ENCODE measurements around the gene MAP2K5. TPM values are rescaled to one million over a fixed set of nuclear protein-coding genes. Genes with fewer than 3 reads are reported as not detected.

The MAP2K5 gene
- total RNA-seq, 1 donor from 2014 or later, result 28.2 TPM

DNA sequence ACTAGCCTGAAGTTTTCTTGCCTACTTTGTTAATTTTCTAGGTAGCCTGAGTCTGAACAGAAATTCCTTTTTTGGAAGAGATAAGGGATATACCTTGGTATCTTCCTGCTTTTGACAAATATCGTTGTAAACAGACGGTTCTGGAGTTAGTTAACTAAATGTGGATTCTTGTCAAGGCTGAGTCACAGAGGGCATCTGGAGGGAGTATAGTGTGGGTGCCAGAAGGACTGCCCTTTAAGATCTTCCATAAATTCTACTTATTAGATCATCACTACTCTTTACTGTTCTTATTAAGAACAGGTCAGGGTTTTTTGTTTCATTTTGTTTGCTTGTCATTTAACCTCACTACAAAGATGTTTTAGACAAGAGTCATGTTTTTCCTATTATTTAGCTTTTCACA, 157.5 kb downstream of the MAP2K5 start:
- DNase-seq (ENCODE audit: low spot score), result no peak

DNA sequence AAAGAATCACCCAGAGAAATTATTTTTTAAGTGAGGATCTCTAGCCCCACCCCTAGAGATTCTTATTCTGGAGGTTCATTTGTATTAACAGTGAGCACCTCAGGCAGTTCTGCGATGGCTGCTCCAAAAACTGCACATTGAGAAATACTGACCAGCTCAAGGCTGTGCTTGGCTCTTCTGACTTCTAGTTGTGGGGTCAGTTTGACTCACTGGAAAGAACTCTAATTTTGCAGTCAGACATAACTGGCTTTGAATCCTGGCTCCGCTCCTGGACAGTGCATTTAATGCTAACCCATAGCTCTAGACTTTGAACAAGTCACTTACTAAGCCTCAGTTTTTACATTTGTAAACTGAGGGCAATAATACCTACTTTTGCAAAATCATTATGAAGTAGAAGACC, 159.2 kb downstream of the MAP2K5 start:
- intact Hi-C loops (cut with DNase I), result no loop called here
- no peak for DNase-seq (ENCODE audit: low spot score)

More for the DNA sequence above, 157.5 kb downstream of the MAP2K5 start:
- intact Hi-C loops (cut with DNase I), result no loop called here

DNA sequence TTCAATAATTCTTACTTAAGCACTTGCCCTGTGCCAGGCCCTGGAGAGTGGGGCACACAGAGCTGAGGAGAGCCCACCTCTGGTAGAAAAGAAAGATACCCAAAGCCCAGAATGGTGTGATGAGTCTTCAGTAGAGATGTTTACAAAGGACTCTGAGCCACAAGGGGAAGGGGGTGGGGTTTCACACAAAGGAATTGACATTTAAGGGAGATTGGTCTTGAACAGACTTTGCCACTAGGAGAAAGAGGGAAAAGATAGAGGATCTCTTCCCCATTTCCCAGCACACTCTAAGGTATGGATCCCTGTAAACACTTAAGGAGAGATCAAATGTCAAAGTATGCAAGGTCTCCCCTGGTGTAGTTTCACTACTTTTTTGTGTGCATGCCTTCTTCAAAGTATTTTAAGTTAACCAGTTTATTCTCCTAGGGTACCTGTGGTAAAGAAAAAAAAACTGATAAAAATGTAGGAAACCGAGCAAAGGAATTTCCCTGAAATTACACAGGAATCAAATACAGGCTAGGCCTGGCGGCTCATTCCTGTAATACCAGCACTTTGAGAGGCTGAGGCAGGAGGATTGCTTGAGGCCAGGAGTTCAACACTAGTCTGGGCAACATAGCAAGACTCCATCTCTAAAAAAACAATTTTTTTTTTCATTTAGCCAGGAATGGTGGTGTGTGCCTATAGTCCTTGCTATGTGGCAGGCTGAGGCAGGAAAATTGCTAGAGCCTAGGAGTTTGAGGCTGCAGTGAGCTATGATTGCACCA, 165.2 kb downstream of the MAP2K5 start:
- DNase-seq (ENCODE audit: low spot score), result no peak
- intact Hi-C loops (cut with DNase I), result no loop called here

DNA sequence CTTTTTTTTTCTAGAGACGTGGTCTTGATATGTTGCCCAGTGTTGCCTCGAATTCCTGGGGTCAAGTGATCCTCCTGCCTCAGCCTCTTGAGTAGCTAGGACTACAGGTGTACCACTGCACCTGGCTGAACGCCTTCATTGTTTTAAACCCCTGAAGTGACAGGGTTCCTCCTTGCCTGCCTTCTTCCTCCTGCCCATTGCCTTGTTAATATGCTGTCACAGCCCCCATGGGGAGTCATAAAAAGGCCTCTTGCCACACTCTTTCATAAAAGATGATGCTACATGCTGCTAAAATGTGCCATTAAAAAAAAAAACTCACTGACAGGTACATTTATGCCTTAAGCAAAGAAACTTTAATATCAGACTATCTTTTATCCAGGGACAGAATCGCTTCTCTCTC, 166.0 kb downstream of the MAP2K5 start:
- DNase-seq (ENCODE audit: low spot score), result no peak
- intact Hi-C loops (cut with DNase I), result no loop called here

DNA sequence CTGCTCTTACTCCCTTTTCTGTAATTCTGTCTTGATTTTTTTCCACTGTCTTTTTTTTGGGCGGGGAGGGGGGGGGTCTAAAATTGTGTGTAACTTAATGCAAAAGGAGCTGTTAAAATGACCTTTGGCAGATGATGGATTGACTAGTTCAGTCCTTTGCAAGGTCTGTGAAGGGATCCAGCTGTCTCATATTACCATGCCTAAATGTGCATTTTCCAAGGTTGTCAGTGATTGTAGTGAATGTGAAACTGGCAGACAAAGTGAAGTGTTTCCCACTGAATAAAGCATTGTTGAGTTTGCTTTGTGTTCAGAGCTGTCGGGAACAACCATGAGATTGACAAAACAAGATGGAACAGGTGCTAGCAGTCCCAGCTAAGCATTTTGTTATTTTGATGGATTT, 172.7 kb downstream of the MAP2K5 start:
- intact Hi-C loops (cut with DNase I), result no loop called here
- DNase-seq (ENCODE audit: low spot score), result no peak

DNA sequence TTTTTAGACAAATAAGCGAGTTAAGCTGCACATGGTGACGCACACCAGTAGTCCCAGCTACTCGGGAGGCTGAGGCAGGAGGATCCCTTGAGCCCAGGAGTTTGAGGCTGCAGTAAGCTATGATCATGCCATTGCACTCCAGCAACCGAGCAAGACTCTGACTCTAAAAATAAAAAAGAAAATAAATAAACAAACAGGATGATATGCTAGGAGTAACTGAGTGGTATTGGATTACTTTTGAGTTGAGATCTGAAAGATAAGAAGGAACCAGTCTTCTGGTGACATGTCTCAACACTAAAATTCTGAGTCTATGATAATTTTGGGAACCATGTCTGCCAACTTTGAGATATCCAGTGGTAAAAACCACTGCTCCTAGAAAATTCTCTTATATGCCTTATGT, 173.7 kb downstream of the MAP2K5 start:
- intact Hi-C loops (cut with DNase I), result no loop called here
- no peak for DNase-seq (ENCODE audit: low spot score)

DNA sequence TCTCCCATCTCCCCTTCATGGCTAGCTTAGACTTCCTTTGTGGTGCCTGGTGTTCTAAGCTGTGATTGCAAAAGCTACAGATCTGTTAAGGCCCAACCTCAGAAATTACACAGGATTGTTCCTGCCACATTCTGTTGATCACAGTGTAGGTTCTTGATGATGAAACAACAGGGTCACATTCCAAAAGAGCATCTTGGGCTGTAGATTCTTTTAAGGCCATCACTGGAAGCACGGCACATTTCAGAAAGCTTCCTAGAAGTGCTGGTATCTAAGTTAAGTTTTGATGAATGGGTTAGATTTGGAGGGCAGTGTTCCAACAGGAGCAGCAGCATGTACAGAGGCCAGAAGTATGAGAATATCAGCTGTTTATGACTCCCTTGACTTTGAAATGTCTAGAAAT, 175.3 kb downstream of the MAP2K5 start:
- intact Hi-C loops (cut with DNase I), result no loop called here
- no peak for DNase-seq (ENCODE audit: low spot score)

DNA sequence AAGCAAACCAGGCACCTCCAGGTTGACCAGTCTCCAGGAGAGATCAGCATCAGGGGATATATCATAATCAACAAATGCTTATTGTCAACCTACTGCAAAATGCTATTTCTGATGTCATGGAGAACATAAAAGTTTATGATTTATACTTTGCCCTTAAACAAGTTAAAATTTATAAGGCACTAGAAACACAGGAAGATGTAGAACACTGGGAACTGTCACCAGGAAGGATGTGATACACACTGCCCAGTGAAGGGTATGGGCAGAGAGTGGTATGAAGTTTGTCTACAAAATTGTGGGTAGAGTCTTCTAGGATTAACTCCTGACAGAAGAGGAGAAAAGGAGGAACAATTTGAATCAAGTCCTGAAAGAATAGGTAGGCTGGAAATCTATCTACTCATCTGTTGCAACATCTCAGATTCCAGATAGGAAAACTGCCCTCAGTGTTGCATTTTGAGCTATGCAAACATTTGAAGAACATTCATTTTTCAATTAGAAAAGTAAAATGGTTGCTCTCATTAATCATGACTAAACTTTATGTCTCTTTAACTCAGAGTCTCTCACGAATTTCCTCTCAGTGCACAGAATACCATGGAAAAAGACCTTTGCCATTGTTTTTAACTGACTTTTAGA, 176.9 kb downstream of the MAP2K5 start:
- no peak for DNase-seq (ENCODE audit: low spot score)
- intact Hi-C loops (cut with DNase I), result no loop called here

DNA sequence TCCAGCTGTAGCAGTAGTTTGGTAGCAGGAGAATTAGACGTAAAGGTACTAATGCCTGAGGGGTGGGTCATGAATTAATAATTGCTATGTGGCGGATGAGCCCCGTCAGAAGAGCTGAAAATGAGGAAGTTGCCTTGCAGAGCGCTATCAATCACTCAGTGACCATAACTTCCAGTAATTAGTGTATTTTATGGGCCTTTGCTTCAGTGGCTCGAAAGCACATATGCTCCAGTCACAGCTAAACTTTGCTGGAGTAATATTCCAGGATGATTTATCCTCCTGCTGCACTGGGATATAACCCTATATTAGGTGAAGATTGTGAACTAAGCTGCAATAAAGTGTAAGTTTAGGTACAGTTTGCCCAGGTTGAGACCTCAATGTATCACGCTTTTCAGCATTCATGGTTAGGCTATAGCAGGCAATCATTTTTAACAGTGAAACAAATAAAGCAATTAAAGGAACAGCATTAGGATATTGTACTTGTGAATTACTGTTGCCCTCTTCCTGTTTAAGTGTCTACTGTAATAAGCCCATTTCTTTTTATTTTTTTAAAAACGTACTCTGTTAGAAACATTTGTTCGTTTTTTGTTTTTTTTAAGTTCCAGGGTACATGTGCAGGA, 178.2 kb downstream of the MAP2K5 start:
- intact Hi-C loops (cut with DNase I), result no loop called here
- DNase-seq (ENCODE audit: low spot score), result no peak

DNA sequence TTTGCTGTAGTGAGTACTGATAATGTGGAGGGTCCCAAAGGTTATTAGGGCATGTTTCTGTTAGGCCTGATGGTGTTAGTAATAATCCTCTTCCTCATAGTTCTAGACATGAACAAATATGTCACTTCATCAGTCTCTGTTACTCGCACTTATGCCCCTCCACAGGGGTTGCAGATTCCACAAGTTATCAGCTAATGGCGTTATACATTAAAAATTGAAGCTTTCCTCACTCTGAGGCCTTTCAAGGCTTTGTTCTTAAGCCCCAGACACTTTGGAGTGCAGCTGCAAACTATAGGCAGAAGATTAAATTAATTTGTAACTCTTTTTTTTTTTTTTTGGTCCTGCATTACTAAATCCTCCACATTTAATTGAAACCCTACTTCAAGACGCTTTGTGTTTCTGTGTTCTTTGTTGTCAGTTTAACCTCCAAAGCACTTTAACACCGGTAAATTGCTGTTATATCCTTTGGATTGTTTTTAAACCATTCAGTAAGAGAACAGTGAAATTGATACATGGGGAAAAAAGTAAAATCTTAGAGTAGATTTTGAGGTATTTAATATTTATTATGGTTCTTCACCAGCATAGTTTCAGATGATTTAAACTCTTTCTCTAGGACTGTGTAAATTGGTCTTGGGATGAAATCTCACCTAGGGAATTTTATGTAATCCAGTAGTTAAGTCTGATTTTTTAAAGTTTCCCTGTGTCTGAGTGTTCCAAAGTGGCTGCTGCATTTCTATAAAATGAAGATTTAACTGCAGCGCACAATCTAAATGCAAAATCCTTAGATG, 179.7 kb downstream of the MAP2K5 start:
- DNase-seq (ENCODE audit: low spot score), result no peak
- intact Hi-C loops (cut with DNase I), result no loop called here

DNA sequence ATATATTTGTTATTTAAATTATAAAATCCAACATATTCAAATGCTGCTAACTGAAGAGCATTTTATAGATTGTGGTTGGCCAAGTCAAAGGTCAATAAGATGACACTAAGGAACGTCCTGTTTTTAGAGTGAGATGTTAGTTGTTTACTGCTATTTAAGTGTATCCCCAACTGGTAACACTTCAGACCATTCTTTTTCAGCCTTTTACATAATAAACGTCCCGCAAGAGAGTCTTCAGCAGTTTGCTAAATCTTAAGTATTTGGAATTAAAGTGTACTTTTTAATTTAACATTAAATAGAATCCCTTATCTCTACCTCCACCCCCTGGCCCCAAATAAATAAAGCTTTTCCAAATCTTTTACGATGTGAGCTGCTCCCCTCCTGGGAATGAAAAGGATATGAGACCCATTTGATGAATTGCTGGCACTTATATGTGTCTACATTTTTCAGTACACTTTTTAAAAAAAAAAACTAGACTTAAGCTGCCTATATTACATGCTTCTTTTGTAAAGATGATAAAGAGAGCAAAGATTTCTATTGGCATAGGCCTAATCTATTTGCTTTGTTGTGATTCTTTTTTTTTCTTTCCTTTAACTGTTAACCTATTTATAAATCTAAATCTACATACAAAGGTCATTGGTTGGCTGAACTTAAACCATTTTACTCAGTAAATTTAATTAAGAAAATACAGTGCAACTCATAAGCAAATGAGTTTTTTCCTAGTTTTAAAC, 181.0 kb downstream of the MAP2K5 start:
- no peak for DNase-seq (ENCODE audit: low spot score)
- intact Hi-C loops (cut with DNase I), result no loop called here

DNA sequence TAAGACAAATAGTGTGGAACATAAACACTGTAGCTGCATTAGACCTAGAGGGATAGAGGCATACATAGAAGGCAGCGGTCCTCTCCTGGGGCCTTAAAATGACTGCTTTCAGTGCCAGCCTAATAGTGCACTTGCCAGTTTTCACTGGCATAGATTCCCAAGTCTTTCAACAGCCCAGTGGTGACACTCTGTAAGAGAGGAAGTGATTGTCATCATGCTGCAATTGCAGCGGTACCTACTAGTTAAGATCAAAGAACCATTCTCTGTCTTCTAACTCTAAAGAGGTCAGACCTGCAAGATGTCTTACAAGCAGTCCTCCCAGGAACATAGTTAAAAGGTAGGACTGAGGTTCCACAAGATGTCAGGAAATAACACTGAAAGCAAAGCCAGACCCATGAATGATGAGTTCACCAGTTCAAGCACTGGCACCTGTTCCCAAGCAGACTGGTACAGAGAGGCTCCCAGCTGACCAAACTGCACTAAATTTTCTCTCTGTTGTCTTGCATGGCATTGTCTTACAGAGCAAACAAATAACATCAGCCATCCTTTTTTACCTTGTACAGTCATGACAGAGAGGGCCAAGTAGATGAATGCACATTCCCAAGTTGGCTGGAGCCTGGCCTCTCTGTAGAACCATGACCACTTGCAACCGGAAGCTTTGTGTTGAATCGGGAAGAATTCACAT, 182.3 kb downstream of the MAP2K5 start:
- intact Hi-C loops (cut with DNase I), result no loop called here
- no peak for DNase-seq (ENCODE audit: low spot score)

DNA sequence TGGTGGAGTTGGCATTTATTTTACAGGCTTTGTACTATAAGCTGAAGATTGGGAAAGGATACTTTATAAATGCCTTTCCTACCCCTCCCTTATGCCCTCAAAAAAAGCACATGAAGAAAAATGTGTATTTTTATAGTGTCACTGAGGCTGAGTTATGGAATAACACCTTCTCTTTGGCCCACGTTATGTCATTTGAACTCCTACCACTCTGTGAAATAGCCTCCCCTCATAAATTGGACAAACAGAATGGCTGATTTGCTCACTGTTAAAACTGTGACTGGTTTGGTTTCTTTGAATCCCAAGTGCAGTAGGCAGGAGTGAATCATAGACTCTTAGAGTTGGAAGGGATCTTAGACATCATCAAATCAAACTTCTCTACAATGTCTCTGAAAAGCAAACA, 187.6 kb downstream of the MAP2K5 start:
- intact Hi-C loops (cut with DNase I), result no loop called here
- no peak for DNase-seq (ENCODE audit: low spot score)

DNA sequence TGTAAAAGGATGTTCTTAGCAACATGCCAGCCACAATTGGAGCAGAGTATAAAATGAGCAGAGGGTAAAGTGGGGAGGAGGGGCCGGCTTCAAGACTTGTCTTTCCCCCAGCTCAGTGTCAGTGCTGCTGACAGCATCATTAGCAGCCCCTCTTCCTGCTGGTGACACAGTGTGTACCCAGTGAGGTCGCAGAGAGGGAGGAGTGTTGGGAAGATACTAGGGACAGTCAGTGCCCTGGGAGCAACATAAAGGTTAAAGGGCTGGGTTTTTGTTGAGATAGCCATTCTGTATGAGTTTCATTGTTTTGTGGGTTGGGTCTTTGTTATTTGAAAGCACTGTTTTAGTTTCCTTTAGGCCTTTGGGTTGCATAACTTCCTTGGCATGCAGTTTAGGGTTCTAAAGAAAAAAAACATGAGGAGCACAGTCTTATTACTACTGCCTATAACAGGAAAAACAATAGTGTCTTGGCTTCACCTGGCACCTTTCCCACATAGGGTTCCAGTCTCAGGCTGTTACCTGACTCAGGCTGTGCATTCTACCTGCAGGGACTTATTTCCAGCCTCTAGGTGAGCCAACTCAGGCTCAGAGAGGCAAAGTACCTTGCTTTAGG, 188.7 kb downstream of the MAP2K5 start:
- no peak for DNase-seq (ENCODE audit: low spot score)
- intact Hi-C loops (cut with DNase I), result no loop called here

DNA sequence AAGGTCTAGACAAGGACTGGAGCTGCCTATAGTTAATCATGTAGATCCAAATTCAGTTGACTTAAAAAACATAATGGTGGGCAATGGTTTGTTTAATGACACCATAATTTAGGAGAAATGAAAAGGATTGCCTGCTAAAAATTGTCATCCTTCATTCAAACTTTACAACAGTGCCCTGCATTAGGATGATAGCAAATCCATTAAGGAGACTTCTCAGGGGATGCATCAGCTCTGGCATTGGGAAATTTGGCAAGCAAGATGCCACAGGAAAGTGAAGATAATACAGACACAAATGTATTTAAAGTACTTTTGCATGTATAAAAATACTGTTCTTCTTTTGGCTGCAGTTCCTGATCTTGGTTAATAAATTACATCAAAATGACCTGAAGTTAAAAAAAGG, 189.7 kb downstream of the MAP2K5 start:
- no peak for DNase-seq (ENCODE audit: low spot score)
- intact Hi-C loops (cut with DNase I), result no loop called here

DNA sequence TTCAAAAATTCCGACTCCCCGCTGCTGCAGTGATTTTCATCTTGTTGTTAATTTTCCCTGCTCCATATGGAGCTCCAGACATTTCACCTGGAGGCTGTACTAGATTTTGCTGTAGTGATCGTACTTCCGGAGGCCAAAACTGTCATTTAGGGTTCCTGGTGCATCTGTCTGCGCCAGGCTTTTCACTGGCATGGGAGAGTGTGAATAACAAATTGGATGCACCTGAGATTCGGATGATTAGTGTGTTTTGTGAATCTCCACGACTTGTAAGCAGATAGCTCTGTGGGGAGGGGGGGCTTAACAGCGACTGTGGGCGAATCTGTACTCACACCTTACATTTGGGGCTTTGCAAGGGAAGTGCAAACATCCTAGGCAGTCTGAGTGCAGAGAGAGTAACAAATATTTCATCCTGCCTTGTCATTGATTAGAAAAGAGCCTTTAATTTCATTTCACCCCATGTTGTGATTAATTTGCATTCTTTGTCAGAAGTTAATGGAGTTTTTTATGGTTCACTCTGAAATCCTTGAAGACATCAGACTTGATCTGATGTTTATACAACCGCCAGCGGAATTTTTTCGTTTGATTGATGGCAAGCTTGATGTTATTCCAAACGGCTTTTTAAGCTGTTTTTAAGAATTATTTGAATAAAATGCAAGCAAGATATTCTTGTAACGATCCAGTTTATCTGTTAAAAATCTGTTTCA, 190.3 kb downstream of the MAP2K5 start:
- no peak for DNase-seq (ENCODE audit: low spot score)
- intact Hi-C loops (cut with DNase I), result no loop called here

DNA sequence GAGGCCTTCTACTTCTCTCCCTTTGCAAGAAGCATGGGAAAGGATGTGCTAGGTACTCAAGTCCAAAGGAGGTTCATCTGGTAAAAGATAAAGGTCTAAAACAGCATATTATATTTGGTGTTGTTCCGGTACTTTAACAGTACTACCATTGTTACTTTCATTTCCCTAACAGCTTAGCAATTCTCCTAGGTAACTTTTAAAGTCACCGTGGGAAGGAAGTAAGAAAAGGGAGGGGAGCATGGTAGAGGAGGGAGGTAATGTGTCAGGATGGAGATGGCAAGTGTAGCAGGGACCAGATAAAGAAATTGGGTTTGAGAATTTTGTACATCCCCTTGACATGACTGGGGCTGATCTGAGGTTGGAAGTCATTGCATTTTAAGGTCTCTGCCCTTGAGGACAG, 193.4 kb downstream of the MAP2K5 start:
- intact Hi-C loops (cut with DNase I), result no loop called here
- no peak for DNase-seq (ENCODE audit: low spot score)

DNA sequence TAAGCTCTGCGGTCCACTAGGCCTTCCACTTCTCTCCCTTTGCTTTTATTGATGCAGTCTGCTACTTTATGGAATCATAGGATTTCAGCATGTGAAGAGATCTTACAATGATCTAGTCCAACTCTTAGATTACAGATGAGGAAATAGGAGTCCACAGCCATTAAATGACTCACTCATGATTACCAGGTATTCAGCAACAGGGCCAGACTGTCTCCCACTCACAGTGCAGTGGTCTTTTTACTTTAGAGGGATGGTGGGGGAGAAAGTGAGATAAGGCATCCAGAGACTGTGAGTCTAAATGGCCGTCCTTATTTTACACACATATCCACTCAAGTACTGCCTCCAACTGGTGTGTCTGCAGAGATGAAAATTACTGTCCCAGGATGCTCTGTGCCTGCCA, 194.3 kb downstream of the MAP2K5 start:
- intact Hi-C loops (cut with DNase I), result no loop called here
- no peak for DNase-seq (ENCODE audit: low spot score)

Data from cardiac septum (tissue), 1 donor.